22Rv1 (cell line): ENCODE data around the gene PNPLA7.
"Not testable (repeated sequence)": the region's sequence is repeated elsewhere in the genome, so short reads cannot be mapped to it uniquely, and the experiment has no call there.

Source experiments
- ZFX ChIP-seq: fragments of 450-650 bp; IDR thresholded peaks from 2 replicates; pipeline ENCODE4 v1.6.1; 2017; ENCODE audit warnings: antibody characterized with exemption, borderline replicate concordance
- TF ChIP-seq, protein P1 (sequence below): fragments of 450-650 bp; IDR thresholded peaks from 2 replicates; pipeline ENCODE4 v1.5.1; 2017; ENCODE audit warnings: mild to moderate bottlenecking

- TF ChIP-seq, protein P1, sequence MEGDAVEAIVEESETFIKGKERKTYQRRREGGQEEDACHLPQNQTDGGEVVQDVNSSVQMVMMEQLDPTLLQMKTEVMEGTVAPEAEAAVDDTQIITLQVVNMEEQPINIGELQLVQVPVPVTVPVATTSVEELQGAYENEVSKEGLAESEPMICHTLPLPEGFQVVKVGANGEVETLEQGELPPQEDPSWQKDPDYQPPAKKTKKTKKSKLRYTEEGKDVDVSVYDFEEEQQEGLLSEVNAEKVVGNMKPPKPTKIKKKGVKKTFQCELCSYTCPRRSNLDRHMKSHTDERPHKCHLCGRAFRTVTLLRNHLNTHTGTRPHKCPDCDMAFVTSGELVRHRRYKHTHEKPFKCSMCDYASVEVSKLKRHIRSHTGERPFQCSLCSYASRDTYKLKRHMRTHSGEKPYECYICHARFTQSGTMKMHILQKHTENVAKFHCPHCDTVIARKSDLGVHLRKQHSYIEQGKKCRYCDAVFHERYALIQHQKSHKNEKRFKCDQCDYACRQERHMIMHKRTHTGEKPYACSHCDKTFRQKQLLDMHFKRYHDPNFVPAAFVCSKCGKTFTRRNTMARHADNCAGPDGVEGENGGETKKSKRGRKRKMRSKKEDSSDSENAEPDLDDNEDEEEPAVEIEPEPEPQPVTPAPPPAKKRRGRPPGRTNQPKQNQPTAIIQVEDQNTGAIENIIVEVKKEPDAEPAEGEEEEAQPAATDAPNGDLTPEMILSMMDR, result not testable (repeated sequence)
- not testable (repeated sequence) for TF ChIP-seq ZFX
These were observed 46.4 kb upstream of the PNPLA7 start for GRCh38 chr9:137596577-137596976.
